H1 (cell line): Measurements from ENCODE around the gene SMPX.

Experiments used
- CREB1 ChIP-seq: IDR thresholded peaks from 2 replicates; pipeline ENCODE4 v1.6.1; 2012; ENCODE audit warnings: inconsistent platforms
- CTCF ChIP-seq, 3 experiments: IDR thresholded peaks; 1 replicate in 2 of 3; 2 replicates in 1 of 3; pipeline versions ENCODE4 v1.5.1 to v1.6.1; 2011; ENCODE audit warnings: low read length in 3 of 3, mild to moderate bottlenecking in 3 of 3, inconsistent platforms in 2 of 3, low read depth in 1 of 3, moderate library complexity in 1 of 3; ENCODE audit not compliant: insufficient read depth in 1 of 3; ENCODE audit errors: control extremely low read depth in 1 of 3
- EZH2 ChIP-seq: fragments of 200-600 bp; sonication (generic); IDR thresholded peaks from 2 replicates; pipeline ENCODE4 v1.7.1; 2012; ENCODE audit warnings: low read depth, mild to moderate bottlenecking, moderate library complexity, low read length, inconsistent platforms; ENCODE audit not compliant: severe bottlenecking
- GTF2F1 ChIP-seq: IDR thresholded peaks from 2 replicates; pipeline ENCODE4 v1.6.1; 2012; ENCODE audit warnings: low read depth, low read length, improper control_type of control experiment, borderline replicate concordance
- POLR2A ChIP-seq, 2 experiments: IDR thresholded peaks; 1 replicate in 1 of 2; 2 replicates in 1 of 2; pipeline ENCODE4 v1.6.1; 2011; ENCODE audit warnings: low read depth in 2 of 2, low read length in 2 of 2, mild to moderate bottlenecking in 2 of 2; ENCODE audit errors: control extremely low read depth in 1 of 2
- SAP30 ChIP-seq: fragments of 300-600 bp; sonication (generic); IDR thresholded peaks from 2 replicates; pipeline ENCODE4 v1.7.1; 2012; ENCODE audit warnings: low read length, moderate library complexity, mild to moderate bottlenecking, inconsistent platforms; ENCODE audit not compliant: insufficient read depth, insufficient replicate concordance
- TAF7 ChIP-seq: optimal IDR thresholded peaks from 2 replicates; pipeline ENCODE3; 2011; ENCODE audit warnings: low read depth, mild to moderate bottlenecking, inconsistent platforms, low read length, moderate library complexity, borderline replicate concordance
- USF2 ChIP-seq: IDR thresholded peaks from 2 replicates; pipeline ENCODE4 v1.6.1; 2011; ENCODE audit warnings: low read length, improper control_type of control experiment

GRCh38 chrX:21678048-21678612, 79.8 kb downstream of the SMPX start:
- no peak for TF ChIP-seq CTCF (IDR thresholded peaks at IDR 0.05; ENCODE audit: control extremely low read depth in 1 of 3, insufficient read depth in 1 of 3, low read depth in 1 of 3, low read length in 3 of 3)
- no peak for TF ChIP-seq POLR2A (IDR thresholded peaks at IDR 0.05; ENCODE audit: control extremely low read depth in 1 of 2, low read depth in 2 of 2, low read length in 2 of 2)
- TF ChIP-seq EZH2: no peak
- TF ChIP-seq GTF2F1: no peak
- no peak for TF ChIP-seq SAP30
- TF ChIP-seq CREB1: no peak
- no peak for TF ChIP-seq TAF7
- TF ChIP-seq USF2: no peak
